Measurements from ENCODE around the gene SIX1. TPM values are rescaled to one million over a fixed set of nuclear protein-coding genes. Genes with fewer than 3 reads are reported as not detected.

The SIX1 gene
- total and polyA plus RNA-seq, 2 of the 13 experiments (the other 11 are each of a cell fraction or from before 2014, with no cell fraction given): 1.7 to 6.5 TPM

DNA sequence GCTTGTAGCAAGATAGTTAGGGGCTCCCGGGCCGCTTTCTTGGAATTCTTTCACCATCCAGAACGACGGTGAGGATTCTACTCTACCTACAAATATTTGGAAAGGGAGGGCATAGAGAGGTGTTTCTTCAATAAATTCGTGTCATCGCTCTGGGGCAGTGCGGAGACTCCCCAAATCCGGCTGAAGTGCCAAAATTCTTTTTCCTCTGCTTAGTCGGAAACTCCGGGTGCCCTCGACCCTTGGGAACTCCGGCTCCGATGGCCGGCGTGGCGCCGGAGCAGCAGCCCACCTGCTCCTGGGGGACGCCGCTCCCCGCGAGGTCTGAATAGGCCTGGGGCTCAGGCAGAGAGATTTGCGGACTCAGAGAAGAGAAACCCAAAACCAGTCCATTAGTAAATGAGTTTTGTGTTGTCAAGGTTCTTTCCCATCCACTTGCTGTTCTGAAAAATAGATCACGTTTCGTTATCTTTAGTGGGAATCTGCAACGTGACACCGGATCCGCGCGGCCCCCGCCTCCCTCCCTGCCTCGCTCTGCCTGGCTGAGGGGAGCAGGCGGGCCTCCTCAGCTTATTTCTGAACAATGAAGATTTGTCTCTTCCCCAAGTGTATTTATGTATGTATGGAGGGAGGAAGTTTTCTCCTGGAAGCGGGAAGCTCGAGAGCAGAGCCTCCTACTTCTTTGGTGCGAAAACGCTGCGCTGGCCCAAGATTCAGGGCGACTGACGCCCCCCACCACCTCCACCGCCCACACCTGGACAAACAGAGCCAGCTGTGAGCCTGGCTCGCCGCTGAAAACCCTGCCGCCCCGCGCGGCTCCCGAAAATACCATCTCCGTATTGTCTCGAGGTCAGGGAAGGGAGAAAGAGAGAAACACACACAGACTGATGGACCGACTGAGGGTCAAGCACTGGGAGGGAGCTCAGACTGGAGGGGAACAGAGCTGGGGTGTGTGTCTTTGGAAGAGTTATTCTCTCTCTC, 3.7 kb upstream of the SIX1 start (continued):
- TF ChIP-seq, protein P1, sequence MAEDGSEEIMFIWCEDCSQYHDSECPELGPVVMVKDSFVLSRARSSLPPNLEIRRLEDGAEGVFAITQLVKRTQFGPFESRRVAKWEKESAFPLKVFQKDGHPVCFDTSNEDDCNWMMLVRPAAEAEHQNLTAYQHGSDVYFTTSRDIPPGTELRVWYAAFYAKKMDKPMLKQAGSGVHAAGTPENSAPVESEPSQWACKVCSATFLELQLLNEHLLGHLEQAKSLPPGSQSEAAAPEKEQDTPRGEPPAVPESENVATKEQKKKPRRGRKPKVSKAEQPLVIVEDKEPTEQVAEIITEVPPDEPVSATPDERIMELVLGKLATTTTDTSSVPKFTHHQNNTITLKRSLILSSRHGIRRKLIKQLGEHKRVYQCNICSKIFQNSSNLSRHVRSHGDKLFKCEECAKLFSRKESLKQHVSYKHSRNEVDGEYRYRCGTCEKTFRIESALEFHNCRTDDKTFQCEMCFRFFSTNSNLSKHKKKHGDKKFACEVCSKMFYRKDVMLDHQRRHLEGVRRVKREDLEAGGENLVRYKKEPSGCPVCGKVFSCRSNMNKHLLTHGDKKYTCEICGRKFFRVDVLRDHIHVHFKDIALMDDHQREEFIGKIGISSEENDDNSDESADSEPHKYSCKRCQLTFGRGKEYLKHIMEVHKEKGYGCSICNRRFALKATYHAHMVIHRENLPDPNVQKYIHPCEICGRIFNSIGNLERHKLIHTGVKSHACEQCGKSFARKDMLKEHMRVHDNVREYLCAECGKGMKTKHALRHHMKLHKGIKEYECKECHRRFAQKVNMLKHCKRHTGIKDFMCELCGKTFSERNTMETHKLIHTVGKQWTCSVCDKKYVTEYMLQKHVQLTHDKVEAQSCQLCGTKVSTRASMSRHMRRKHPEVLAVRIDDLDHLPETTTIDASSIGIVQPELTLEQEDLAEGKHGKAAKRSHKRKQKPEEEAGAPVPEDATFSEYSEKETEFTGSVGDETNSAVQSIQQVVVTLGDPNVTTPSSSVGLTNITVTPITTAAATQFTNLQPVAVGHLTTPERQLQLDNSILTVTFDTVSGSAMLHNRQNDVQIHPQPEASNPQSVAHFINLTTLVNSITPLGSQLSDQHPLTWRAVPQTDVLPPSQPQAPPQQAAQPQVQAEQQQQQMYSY (CRISPR knock-in tag; IDR thresholded peaks at IDR 0.05): no peak
- TF ChIP-seq FOXP1 (IDR thresholded peaks at IDR 0.05) (no peak), FOXP1 (CRISPR knock-in tag; IDR thresholded peaks at IDR 0.05) (no peak), RFX1 (IDR thresholded peaks at IDR 0.05) (no peak), NR2F2 (IDR thresholded peaks at IDR 0.05; ENCODE audit: borderline replicate concordance, low read depth) (no peak), TMF1 (CRISPR knock-in tag; IDR thresholded peaks at IDR 0.05; ENCODE audit: low read depth) (no peak)

DNA sequence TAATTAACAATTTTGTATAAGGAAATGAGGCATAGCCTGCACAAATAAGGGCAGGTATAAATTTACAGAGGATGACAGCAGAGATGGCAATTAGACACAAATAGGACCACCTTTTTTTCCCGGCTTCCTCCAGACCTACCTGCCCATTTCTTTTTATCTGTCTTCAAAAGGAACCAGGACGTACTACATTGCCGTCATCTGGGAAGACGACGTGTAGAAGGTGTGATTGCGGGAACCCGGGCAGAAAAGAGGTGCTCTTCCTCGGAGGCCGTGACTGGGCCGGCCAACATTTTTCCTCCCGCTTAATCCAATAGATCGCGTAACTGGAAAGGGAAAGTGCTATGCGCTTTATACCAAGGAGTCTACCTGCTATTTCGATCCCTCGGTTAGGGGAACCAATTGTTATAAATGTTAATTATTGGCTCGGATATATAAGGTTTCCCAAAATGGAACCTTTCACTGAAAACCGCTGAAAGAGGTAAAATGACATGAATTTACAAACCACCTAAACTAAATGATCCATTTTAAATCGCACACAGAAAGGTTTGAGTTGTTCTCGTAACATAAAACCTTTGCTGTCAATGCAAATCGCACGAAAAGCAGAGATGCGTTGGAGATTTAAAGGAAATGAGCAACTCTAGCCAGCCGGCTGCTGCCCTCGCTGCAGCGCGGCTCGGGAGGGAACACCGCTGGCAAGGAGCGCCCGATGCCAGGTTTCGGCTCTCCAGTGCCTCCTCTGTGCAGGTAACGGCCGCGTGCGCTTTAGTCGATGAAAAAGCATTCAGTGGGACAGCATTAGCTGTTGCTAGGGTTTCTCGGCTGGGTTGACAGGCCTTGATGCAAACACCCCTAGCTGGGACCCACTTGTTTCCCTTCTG, 2.8 kb upstream of the SIX1 start:
- no TSS peak for BruUV-seq (replicated peaks)
- no peak overlapping the region for H3K9ac ChIP-seq (ENCODE audit: insufficient read depth, low read depth, low read length)
- no peak overlapping the region for H3K27ac ChIP-seq (ENCODE audit: extremely low read length, insufficient read depth, low read length)
- no peak for ATAC-seq
- no peak for TF ChIP-seq NR2F6 (IDR thresholded peaks at IDR 0.05)
- no peak for TF ChIP-seq NR2F6 (CRISPR knock-in tag; IDR thresholded peaks at IDR 0.05)
- no peak for TF ChIP-seq YEATS2 (CRISPR knock-in tag; IDR thresholded peaks at IDR 0.05; ENCODE audit: borderline replicate concordance)
- no peak for TF ChIP-seq ZBTB21 (CRISPR knock-in tag; IDR thresholded peaks at IDR 0.05)
- TF ChIP-seq ZBTB38 (CRISPR knock-in tag; IDR thresholded peaks at IDR 0.05): 0 out of 2 replicates have a peak, but pooled peaks have one; percentile 23
- TF ChIP-seq, protein P2, sequence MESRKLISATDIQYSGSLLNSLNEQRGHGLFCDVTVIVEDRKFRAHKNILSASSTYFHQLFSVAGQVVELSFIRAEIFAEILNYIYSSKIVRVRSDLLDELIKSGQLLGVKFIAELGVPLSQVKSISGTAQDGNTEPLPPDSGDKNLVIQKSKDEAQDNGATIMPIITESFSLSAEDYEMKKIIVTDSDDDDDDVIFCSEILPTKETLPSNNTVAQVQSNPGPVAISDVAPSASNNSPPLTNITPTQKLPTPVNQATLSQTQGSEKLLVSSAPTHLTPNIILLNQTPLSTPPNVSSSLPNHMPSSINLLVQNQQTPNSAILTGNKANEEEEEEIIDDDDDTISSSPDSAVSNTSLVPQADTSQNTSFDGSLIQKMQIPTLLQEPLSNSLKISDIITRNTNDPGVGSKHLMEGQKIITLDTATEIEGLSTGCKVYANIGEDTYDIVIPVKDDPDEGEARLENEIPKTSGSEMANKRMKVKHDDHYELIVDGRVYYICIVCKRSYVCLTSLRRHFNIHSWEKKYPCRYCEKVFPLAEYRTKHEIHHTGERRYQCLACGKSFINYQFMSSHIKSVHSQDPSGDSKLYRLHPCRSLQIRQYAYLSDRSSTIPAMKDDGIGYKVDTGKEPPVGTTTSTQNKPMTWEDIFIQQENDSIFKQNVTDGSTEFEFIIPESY (CRISPR knock-in tag; IDR thresholded peaks at IDR 0.05): peak; percentile 70; the same call in 1 of the 2 replicates
- no peak overlapping the region for H3K4me3 ChIP-seq (replicated peaks in 1 of 3; ENCODE audit: insufficient read depth in 1 of 3, low read depth in 2 of 3, low read length in 3 of 3)
- peaks cover 19% of the 10 kb centered on the region for H3K79me2 ChIP-seq (ENCODE audit: insufficient read depth, low read length)
- ChIA-PET CTCF (ENCODE audit: low intra/inter-chr PET ratio, low total read pairs) (no interaction called here), POLR2A (no interaction called here)
- no peak for DNase-seq (ENCODE audit: low spot score)
- intact Hi-C loops (cut with micrococcal nuclease; ENCODE audit: unreplicated experiment) (no loop called here), in situ Hi-C loops (cut with HindIII; ENCODE audit: extremely low pct_ligation_motif_present, low pct_unique_long_range_greater_than_20kb) (no loop called here)
- no peak for FAIRE-seq
- H3K36me3 ChIP-seq (replicated peaks in 1 of 2; ENCODE audit: control insufficient read depth in 1 of 2, insufficient read depth in 2 of 2, low read length in 2 of 2): no peaks in the 10 kb centered on the region
- no peaks in the 10 kb centered on the region for H3K9me3 ChIP-seq (ENCODE audit: low read length)
- 84% methylated on average over 31 of the region's 38 CpGs for WGBS (ENCODE audit: low lambda C conversion rate)
- no peaks in the 10 kb centered on the region for H4K20me1 ChIP-seq (ENCODE audit: insufficient read depth, low read length)
- peaks cover 1 to 32% of the 10 kb centered on the region in 2 experiments; a peak in 4 of 5 replicates for H3K27me3 ChIP-seq (ENCODE audit: control insufficient read depth in 1 of 2, insufficient read depth in 2 of 2, low read length in 2 of 2)
- no peak overlapping the region for H2AFZ ChIP-seq (ENCODE audit: low read length)
- H3K4me1 ChIP-seq (ENCODE audit: insufficient read depth, low read length): peaks cover 41% of the 10 kb centered on the region
- H3K4me2 ChIP-seq (ENCODE audit: low read depth, low read length): no peak overlapping the region
